Uterus (tissue), 4 donors: Measurements from ENCODE around the gene SSB. TPM values are rescaled to one million over a fixed set of nuclear protein-coding genes. Genes with fewer than 3 reads are reported as not detected.
"Not testable (repeated sequence)": the region's sequence is repeated elsewhere in the genome, so short reads cannot be mapped to it uniquely, and the experiment has no call there.

ENCODE experiments used
- DNase-seq, 2 donors: peaks; one replicate each; pipeline ENCODE4 v3.0.0-alpha.2; 2019 to 2020
- H3K27ac ChIP-seq, 2 donors: fragments of 200-600 bp; sonication (generic); 1 replicate in 1 of 2; 2 replicates in 1 of 2; pipeline ENCODE4 v1.5.1; 2016 to 2018
- H3K27me3 ChIP-seq, 2 donors: fragments of 200-600 bp; sonication (generic); one replicate each; pipeline ENCODE4 v1.5.1; 2018 to 2019; ENCODE audit warnings: control low read depth in 1 of 2
- H3K36me3 ChIP-seq, 2 donors: fragments of 200-600 bp; sonication (generic); one replicate each; pipeline ENCODE4 v1.5.1; 2019; ENCODE audit warnings: control low read depth in 1 of 2
- H3K4me1 ChIP-seq, 2 donors: fragments of 200-600 bp; sonication (generic); one replicate each; pipeline ENCODE4 v1.5.1; 2018 to 2019; ENCODE audit warnings: control low read depth in 1 of 2
- H3K4me3 ChIP-seq, 2 donors: fragments of 200-600 bp; sonication (generic); 1 replicate in 1 of 2; 2 replicates in 1 of 2; pipeline ENCODE4 v1.5.1; 2018 to 2019; ENCODE audit warnings: mild to moderate bottlenecking in 1 of 2
- H3K9me3 ChIP-seq, 2 donors: fragments of 200-600 bp; sonication (generic); one replicate each; pipeline ENCODE4 v1.5.1; 2019; ENCODE audit warnings: control low read depth in 1 of 2
- POLR2A ChIP-seq, 2 donors: fragments of 450-650 bp; IDR thresholded peaks; one replicate each; pipeline ENCODE4 v1.6.1; 2016; ENCODE audit warnings: antibody characterized with exemption in 2 of 2, mild to moderate bottlenecking in 1 of 2, moderate library complexity in 1 of 2
- intact Hi-C: fragments of 100-400 bp; cut with DNase I; formaldehyde crosslinking; loops from one replicate; pipeline ENCODE4 v1.15.1; 2023; ENCODE audit warnings: low total_unique reads
- total RNA-seq, 4 donors: library from RNA; depleted of rRNA in 3 of 4; stranded (reverse); fragments of >200 nt in 3 of 4; gene quantifications; one replicate each; pipeline versions ENCODE4 v1.1.0 to v1.2.4, GENCODE V29; 2014 to 2023
- TF ChIP-seq, protein P1 (sequence below), 4 experiments: fragments of 200-600 bp in 2 of 4; fragments of 450-650 bp in 2 of 4; sonication (generic) in 2 of 4; IDR thresholded peaks; one replicate each; pipeline ENCODE4 v1.5.1; 2016 to 2019; ENCODE audit warnings: antibody characterized with exemption in 4 of 4, mild to moderate bottlenecking in 2 of 4, moderate library complexity in 1 of 4
- donor health status: DM: yes; HTN: yes; CAD: no.

SSB gene
- total RNA-seq, 4 donors from 2014 or later: 23.8 to 93.0 (median 51.1) TPM

- H3K27ac ChIP-seq: no peak overlapping the region
- no peaks in the 10 kb centered on the region for H3K27me3 ChIP-seq
- no peaks in the 10 kb centered on the region for H3K36me3 ChIP-seq
- DNase-seq: no peak
- peaks cover 0 to under 1% of the 10 kb centered on the region in 2 donors for H3K4me1 ChIP-seq
- intact Hi-C loops: no loop called here
- H3K9me3 ChIP-seq: no peaks in the 10 kb centered on the region
- no peak for TF ChIP-seq POLR2A (IDR thresholded peaks at IDR 0.05)
- TF ChIP-seq, protein P1, sequence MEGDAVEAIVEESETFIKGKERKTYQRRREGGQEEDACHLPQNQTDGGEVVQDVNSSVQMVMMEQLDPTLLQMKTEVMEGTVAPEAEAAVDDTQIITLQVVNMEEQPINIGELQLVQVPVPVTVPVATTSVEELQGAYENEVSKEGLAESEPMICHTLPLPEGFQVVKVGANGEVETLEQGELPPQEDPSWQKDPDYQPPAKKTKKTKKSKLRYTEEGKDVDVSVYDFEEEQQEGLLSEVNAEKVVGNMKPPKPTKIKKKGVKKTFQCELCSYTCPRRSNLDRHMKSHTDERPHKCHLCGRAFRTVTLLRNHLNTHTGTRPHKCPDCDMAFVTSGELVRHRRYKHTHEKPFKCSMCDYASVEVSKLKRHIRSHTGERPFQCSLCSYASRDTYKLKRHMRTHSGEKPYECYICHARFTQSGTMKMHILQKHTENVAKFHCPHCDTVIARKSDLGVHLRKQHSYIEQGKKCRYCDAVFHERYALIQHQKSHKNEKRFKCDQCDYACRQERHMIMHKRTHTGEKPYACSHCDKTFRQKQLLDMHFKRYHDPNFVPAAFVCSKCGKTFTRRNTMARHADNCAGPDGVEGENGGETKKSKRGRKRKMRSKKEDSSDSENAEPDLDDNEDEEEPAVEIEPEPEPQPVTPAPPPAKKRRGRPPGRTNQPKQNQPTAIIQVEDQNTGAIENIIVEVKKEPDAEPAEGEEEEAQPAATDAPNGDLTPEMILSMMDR (IDR thresholded peaks at IDR 0.05): no peak
- H3K4me3 ChIP-seq: no peak overlapping the region
Observed at GRCh38 chr2:169818241-169818640, 19.6 kb downstream of the SSB start.

GRCh38 chr2:169819106-169819505 is 20.4 kb downstream of the SSB start:
- no peak for TF ChIP-seq POLR2A (IDR thresholded peaks at IDR 0.05)
- TF ChIP-seq, protein P1 (IDR thresholded peaks at IDR 0.05): no peak
- DNase-seq: no peak
- intact Hi-C loops: no loop called here
- no peaks in the 10 kb centered on the region for H3K27me3 ChIP-seq
- H3K4me3 ChIP-seq: no peak overlapping the region
- H3K9me3 ChIP-seq: no peaks in the 10 kb centered on the region
- no peaks in the 10 kb centered on the region for H3K36me3 ChIP-seq
- no peak overlapping the region for H3K27ac ChIP-seq
- peaks cover 0 to 7% of the 10 kb centered on the region in 2 donors for H3K4me1 ChIP-seq

DNA sequence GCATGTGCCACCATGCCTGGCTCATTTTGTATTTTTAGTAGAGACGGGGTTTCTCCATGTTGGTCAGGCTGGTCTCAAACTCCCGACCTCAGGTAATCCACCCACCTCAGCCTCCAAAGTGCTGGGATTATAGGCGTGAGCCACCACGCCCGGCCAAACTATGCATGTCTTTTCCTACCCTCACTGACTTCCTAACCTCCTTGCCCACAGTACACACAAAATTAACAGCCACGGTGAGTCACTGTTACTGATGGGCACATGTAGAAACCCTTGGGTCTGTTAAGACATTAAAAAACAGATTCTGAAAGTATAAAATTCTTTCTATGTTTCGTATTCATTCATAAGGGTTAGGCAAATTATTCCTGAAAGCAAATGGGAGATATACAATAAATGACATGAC is 21.4 kb downstream of the SSB start:
- intact Hi-C loops: loop anchor here (10.0 kb wide), 1 partner anchor 55 kb away; no protein-coding TSS in a partner anchor
- H3K4me3 ChIP-seq, H3K27me3 ChIP-seq, H3K4me1 ChIP-seq, DNase-seq, H3K27ac ChIP-seq, H3K9me3 ChIP-seq, H3K36me3 ChIP-seq: not testable (repeated sequence)

DNA sequence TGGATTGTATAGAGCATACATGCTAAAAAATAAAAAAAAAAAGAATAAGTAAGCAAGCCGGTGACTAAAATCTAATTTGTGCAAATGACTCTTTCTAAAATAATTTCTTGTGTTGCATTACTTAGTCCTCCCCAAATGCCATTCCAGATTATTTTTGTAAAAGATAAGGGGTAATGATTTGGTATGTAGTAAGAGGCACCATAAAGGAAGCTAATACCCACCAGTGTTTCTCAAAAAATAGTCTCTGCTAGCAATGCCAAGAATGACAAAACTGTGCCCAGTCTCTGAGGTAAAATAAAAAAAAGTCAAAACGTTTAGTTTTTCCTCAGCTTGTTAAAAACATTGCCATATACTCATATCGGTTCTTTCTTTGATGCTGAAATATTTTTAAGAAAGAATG is 23.4 kb downstream of the SSB start:
- no peak overlapping the region for H3K27ac ChIP-seq
- H3K27me3 ChIP-seq: no peaks in the 10 kb centered on the region
- DNase-seq: no peak
- no peak for TF ChIP-seq POLR2A (IDR thresholded peaks at IDR 0.05)
- TF ChIP-seq, protein P1 (IDR thresholded peaks at IDR 0.05): no peak
- peaks cover 0 to 7% of the 10 kb centered on the region in 2 donors for H3K4me1 ChIP-seq
- no peaks in the 10 kb centered on the region for H3K36me3 ChIP-seq
- intact Hi-C loops: loop anchor here (10.0 kb wide), 1 partner anchor 53 kb away; no protein-coding TSS in a partner anchor
- no peak overlapping the region for H3K4me3 ChIP-seq
- no peaks in the 10 kb centered on the region for H3K9me3 ChIP-seq

DNA sequence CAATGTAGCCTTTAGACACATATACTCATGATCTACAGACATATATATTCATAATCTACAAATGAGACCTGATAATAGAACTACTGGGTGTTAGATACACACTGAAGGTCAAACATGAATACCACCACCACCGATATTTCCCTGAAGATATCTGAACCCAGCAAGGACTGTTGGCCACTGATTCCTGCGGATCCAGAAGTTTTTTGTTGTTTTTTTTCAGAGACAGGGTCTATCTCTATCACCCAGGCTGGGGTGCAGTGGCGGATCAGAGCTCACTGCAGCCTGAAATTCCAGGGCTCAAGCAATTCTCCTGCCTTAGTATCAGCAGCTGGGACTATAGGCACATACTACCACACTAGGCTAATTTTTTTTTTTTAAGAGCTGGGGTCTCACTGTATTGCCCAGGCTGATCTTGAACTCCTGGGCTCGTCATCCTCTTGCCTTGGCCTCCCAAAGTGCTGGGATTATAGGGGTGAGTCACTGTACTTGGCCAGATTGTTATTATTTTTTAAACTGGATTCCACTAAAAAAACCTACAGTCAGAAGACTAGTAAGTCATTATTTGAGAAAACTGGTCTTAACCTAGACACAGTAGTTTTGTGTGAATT is 24.2 kb downstream of the SSB start:
- H3K27me3 ChIP-seq: no peaks in the 10 kb centered on the region
- TF ChIP-seq, protein P1 (IDR thresholded peaks at IDR 0.05): no peak
- no peak for TF ChIP-seq POLR2A (IDR thresholded peaks at IDR 0.05)
- DNase-seq: no peak
- H3K4me3 ChIP-seq: no peak overlapping the region
- H3K36me3 ChIP-seq: no peaks in the 10 kb centered on the region
- no peaks in the 10 kb centered on the region for H3K9me3 ChIP-seq
- H3K4me1 ChIP-seq: peaks cover 0 to 7% of the 10 kb centered on the region in 2 donors
- H3K27ac ChIP-seq: no peak overlapping the region
- intact Hi-C loops: loop anchor here (10.0 kb wide), 1 partner anchor 52 kb away; no protein-coding TSS in a partner anchor
